GM12872 (cell line): ENCODE measurements around the gene PMEPA1.

Experiments
- CTCF ChIP-seq: IDR thresholded peaks from 3 replicates; pipeline ENCODE4 v1.5.1; 2011; ENCODE audit warnings: low read depth, mild to moderate bottlenecking, low read length, moderate library complexity; ENCODE audit not compliant: insufficient read depth

Gene PMEPA1

GRCh38 chr20:57615445-57615811, 94.4 kb downstream of the PMEPA1 start:
- no peak for TF ChIP-seq CTCF

GRCh38 chr20:57614490-57615444, 95.0 kb downstream of the PMEPA1 start:
- no peak for TF ChIP-seq CTCF

- no peak for TF ChIP-seq CTCF
Observed at GRCh38 chr20:57613481-57613921, 96.3 kb downstream of the PMEPA1 start.

GRCh38 chr20:57612916-57613315, 96.9 kb downstream of the PMEPA1 start:
- no peak for TF ChIP-seq CTCF

GRCh38 chr20:57612436-57612835, 97.4 kb downstream of the PMEPA1 start:
- TF ChIP-seq CTCF, result no peak

- no peak for TF ChIP-seq CTCF
Observed at GRCh38 chr20:57611586-57612311, 98.1 kb downstream of the PMEPA1 start.

GRCh38 chr20:57610261-57610952, 99.4 kb downstream of the PMEPA1 start:
- TF ChIP-seq CTCF, result no peak
